Measurements from ENCODE around the gene IL10RA.

The IL10RA gene

GRCh38 chr11:118048472-118049370, 62.5 kb downstream of the IL10RA start:
- DNase-seq = no peak

GRCh38 chr11:118049771-118050170, 63.6 kb downstream of the IL10RA start:
- no peak for DNase-seq

GRCh38 chr11:118050208-118050891, 64.2 kb downstream of the IL10RA start:
- DNase-seq = no peak
